Muscle layer of duodenum (tissue), 2 donors: ENCODE results near the gene STMN1.
"Not testable (repeated sequence)": the region's sequence is repeated elsewhere in the genome, so short reads cannot be mapped to it uniquely, and the experiment has no call there.

Experiments
- H3K27ac ChIP-seq: one replicate; pipeline ENCODE4 v1.7.0; 2013; ENCODE audit warnings: mild to moderate bottlenecking, low read length
- H3K27me3 ChIP-seq: one replicate; pipeline ENCODE4 v1.7.0; 2013; ENCODE audit warnings: low read depth, mild to moderate bottlenecking, control low read depth, low read length
- H3K36me3 ChIP-seq, 2 donors: one replicate each; pipeline ENCODE4 v1.7.0; 2013; ENCODE audit warnings: low read length in 2 of 2, control low read depth in 1 of 2, mild to moderate bottlenecking in 1 of 2; ENCODE audit not compliant: insufficient read depth in 2 of 2, control insufficient read depth in 1 of 2
- H3K4me1 ChIP-seq, 2 donors: one replicate each; pipeline ENCODE4 v1.7.0; 2013; ENCODE audit warnings: low read length in 2 of 2, mild to moderate bottlenecking in 2 of 2, control low read depth in 1 of 2, moderate library complexity in 1 of 2; ENCODE audit not compliant: insufficient read depth in 2 of 2, control insufficient read depth in 1 of 2
- H3K4me3 ChIP-seq, 2 donors: one replicate each; pipeline ENCODE4 v1.7.0; 2013; ENCODE audit warnings: low read length in 2 of 2, low read depth in 1 of 2, mild to moderate bottlenecking in 1 of 2
- H3K9me3 ChIP-seq, 2 donors: one replicate each; pipeline ENCODE4 v1.7.0; 2013; ENCODE audit warnings: low read length in 2 of 2, control low read depth in 1 of 2, mild to moderate bottlenecking in 1 of 2; ENCODE audit not compliant: control insufficient read depth in 1 of 2
- donor health status: healthy.

Gene STMN1

DNA sequence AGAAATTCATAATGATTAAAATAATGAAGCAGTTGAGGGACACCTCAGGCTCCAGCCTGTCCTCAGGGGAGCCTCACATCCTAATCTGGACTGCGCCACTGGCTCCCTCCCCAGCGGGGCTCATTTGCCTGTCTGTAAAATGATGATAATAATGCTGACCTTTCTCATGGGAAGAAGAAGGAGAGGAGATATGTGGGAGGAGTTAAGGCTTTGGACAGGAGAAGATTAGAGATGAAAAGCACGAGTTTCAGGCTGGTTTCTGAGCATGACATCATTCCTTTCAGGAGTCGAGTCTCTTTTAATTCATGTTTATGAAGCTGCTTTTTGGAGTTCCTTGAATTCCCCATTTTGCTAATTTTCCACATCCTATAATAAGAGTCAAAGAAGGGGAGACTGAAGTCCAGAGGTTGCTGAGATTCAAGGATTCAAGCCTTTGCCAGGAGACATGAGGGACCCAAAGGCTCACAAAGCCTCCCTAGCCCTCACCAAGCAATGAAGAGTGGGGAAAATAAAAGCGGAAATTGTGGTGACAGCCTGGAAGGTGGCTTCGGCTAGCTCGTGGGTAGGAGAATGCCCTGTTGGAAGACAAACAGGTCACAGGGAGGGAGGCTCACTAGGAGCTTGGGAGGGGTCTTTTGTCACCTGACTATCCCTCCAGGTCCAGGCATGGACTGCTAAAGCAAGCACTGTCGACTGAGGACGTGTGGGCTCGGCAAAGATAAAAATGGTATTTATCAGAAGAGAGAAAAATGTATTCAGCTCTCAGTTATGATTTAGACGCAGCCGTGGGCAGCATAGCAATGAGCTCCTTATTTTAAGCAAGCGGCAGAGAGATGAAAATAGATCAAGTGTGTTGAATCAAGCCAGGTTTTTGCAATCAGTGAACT lies 27.5 kb upstream of the STMN1 start:
- H3K4me3 ChIP-seq: no peak overlapping the region
- no peaks in the 10 kb centered on the region for H3K9me3 ChIP-seq
- no peaks in the 10 kb centered on the region for H3K27me3 ChIP-seq
- no peaks in the 10 kb centered on the region for H3K36me3 ChIP-seq
- H3K4me1 ChIP-seq: no peaks in the 10 kb centered on the region
- no peak overlapping the region for H3K27ac ChIP-seq

DNA sequence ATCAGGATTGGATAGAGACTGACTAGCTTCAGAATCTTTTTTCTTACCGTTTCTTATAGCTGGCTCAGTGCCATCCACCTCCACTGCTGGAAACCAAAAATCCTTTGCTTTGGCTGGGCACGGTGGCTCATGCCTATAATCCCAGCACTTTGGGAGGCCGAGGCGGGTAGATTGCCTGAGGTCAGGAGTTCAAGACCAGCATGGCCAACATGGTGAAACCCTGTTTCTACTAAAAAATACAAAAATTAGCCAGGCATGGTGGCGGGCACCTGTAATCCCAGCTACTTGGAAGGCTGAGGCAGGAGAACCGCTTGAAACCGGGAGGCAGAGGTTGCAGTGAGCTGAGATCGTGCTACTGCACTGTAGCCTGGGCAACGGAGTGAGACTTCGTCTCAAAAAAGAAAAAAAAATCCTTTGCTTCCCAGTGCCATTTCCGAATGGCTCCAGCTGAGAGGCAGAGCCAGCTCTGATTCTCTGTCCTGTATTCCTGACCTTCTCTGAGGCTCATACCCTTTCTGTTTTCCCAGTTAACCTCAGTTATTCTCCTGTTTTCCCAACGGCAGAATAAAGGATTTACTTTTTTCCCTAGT lies 26.7 kb upstream of the STMN1 start:
- H3K4me1 ChIP-seq, H3K4me3 ChIP-seq: not testable (repeated sequence)

GRCh38 chr1:25932321-25932720 lies 26.1 kb upstream of the STMN1 start:
- Histone ChIP-seq H3K4me3 (no peak overlapping the region), H3K4me1 (no peaks in the 10 kb centered on the region), H3K36me3 (no peaks in the 10 kb centered on the region), H3K9me3 (no peaks in the 10 kb centered on the region), H3K27me3 (no peaks in the 10 kb centered on the region), H3K27ac (no peak overlapping the region)

More for the DNA sequence above, 26.7 kb upstream of the STMN1 start:
- H3K36me3 ChIP-seq, H3K27ac ChIP-seq, H3K27me3 ChIP-seq, H3K9me3 ChIP-seq: not testable (repeated sequence)

GRCh38 chr1:25929016-25929415 lies 22.8 kb upstream of the STMN1 start:
- H3K36me3 ChIP-seq: no peaks in the 10 kb centered on the region
- H3K9me3 ChIP-seq: no peaks in the 10 kb centered on the region
- no peak overlapping the region for H3K4me3 ChIP-seq
- H3K4me1 ChIP-seq: peaks cover 0 to 9% of the 10 kb centered on the region in 2 donors
- H3K27me3 ChIP-seq: no peaks in the 10 kb centered on the region
- no peak overlapping the region for H3K27ac ChIP-seq

DNA sequence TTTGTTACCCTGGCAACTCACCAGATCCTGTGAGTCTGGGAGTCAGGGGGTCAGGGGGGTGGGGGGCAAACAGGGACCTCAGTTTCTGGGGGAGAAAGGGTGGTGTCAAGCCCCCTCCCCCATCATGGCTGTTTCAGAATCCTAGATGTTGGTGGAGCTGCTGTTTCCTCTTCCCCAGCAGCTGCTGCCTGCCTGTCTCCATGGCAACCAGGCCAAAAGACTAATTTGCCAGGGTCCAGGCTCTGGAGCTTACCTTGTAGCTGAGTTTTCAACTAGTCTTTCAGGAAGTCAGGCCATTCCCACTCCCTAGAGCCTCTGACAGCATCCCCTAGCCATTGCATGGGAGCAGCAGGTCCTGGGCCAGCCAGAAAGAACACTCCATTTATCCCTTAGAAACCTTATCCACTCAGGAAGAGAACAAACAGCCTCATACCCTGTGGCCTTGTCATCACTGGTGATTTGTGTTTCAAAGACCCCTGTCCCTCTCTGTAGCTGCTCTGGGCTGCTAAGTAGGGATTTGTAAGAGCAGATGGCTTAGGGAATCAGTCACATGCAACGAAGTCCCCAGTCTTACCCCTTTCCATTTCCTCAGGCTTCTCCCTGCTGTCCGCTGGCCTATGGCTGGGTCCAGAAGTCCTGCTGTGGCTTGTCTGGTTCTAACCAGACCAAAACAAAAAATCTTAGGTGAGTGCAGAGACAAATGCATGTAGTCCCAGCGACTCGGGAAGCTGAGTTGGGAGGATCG lies 21.5 kb upstream of the STMN1 start:
- peaks cover 0 to 20% of the 10 kb centered on the region in 2 donors for H3K4me1 ChIP-seq
- no peak overlapping the region for H3K4me3 ChIP-seq
- H3K9me3 ChIP-seq: no peaks in the 10 kb centered on the region
- H3K27me3 ChIP-seq: peaks cover 5% of the 10 kb centered on the region
- no peaks in the 10 kb centered on the region for H3K36me3 ChIP-seq
- H3K27ac ChIP-seq: no peak overlapping the region

- H3K4me1 ChIP-seq: peaks cover 0 to 27% of the 10 kb centered on the region in 2 donors
- H3K27me3 ChIP-seq: peaks cover 5% of the 10 kb centered on the region
- H3K27ac ChIP-seq: no peak overlapping the region
- no peaks in the 10 kb centered on the region for H3K36me3 ChIP-seq
- no peaks in the 10 kb centered on the region for H3K9me3 ChIP-seq
- H3K4me3 ChIP-seq: no peak overlapping the region
Observed at GRCh38 chr1:25926731-25927496, 20.7 kb upstream of the STMN1 start.

- H3K9me3 ChIP-seq: no peaks in the 10 kb centered on the region
- peaks cover 0 to 27% of the 10 kb centered on the region in 2 donors for H3K4me1 ChIP-seq
- no peak overlapping the region for H3K4me3 ChIP-seq
- no peaks in the 10 kb centered on the region for H3K36me3 ChIP-seq
- peaks cover 5% of the 10 kb centered on the region for H3K27me3 ChIP-seq
- H3K27ac ChIP-seq: no peak overlapping the region
Observed at GRCh38 chr1:25924454-25924853, 18.2 kb upstream of the STMN1 start.

GRCh38 chr1:25922971-25923552 lies 16.8 kb upstream of the STMN1 start:
- peak overlapping the region; percentile 69 to 78 for H3K4me3 ChIP-seq
- H3K36me3 ChIP-seq: no peaks in the 10 kb centered on the region
- peaks cover 5% of the 10 kb centered on the region for H3K27me3 ChIP-seq
- peak overlapping the region; percentile 23 for H3K27ac ChIP-seq
- H3K4me1 ChIP-seq: peaks cover 0 to 27% of the 10 kb centered on the region in 2 donors
- no peaks in the 10 kb centered on the region for H3K9me3 ChIP-seq

DNA sequence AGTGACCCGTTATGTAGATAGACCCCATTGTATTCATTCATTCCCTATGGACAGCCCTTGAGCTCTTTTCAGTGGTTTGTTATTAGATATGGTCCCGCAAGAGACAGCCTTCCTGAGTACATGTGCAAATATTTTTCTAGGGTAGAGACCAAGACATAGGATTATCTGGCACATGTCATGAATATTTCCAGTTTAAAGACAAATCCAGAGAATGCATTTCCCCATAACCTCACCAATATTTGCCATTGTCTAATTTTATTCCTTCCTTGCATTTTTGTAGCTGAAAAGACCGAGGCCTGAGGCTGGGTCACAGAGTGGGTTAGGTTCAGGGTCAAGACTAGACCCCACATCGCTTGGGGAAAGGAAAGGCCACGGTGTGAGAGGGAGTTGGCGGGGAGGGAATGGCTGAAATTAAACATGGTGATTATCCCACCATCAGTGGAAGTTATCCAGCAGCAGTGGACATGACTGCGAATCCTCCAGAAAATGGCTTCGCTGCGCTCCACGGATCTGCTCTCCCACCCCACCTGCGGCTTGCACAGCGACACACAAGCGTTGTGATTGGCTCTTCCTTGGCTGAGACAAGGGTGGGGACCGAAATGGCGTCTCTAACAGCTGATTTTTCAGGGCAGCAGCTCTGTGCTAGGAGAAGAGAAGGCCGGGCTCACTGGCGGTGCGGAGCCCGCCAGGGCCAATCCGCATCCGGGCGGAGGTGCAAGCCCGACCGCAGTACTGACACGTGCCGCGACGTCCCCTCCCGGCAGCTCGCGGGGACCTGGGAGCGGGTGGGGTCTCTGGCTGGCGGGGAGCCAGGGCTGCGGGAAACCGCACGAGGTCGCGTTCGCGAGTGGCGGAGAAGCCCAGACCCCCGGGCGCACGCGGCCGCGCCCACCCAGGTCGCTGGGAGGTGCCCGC lies 16.1 kb upstream of the STMN1 start:
- no peaks in the 10 kb centered on the region for H3K9me3 ChIP-seq
- H3K4me3 ChIP-seq: peak overlapping the region; percentile 69 to 78
- H3K27ac ChIP-seq: peak overlapping the region; percentile 23
- H3K36me3 ChIP-seq: no peaks in the 10 kb centered on the region
- peaks cover 5% of the 10 kb centered on the region for H3K27me3 ChIP-seq
- peaks cover 0 to 27% of the 10 kb centered on the region in 2 donors for H3K4me1 ChIP-seq

GRCh38 chr1:25918615-25919014 lies 12.4 kb upstream of the STMN1 start:
- Histone ChIP-seq H3K27ac (no peak overlapping the region), H3K36me3 (no peaks in the 10 kb centered on the region), H3K4me3 (no peak overlapping the region), H3K9me3 (no peaks in the 10 kb centered on the region), H3K4me1 (peaks cover 0 to 13% of the 10 kb centered on the region in 2 donors), H3K27me3 (peaks cover 5% of the 10 kb centered on the region)
